ENCODE results near the gene NUS1. TPM values are rescaled to one million over a fixed set of nuclear protein-coding genes. Genes with fewer than 3 reads are reported as not detected.
"Not testable (repeated sequence)": the region's sequence is repeated elsewhere in the genome, so short reads cannot be mapped to it uniquely, and the experiment has no call there.

NUS1 gene
- total RNA-seq, 1 experiment from 2014 or later, result 12.7 TPM

DNA sequence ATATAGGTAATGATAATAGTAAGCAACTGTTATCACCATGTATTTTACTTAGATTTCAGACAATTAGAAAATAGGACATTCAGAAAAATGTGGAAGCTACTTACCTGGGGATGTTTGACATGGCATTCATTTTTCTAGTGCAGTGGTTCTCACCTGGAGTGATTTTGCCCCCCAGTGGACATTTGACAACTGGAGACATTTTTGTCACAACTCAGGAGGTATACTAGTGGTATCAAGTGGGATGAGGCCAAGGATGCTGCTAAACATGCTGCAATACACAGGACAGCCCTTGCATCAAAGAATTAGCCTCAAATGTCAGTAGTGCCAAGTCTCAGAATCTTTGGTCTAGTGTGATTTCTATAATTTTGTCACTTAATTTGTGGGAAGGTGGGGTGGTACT lies 36.1 kb downstream of the NUS1 start:
- H3K27ac ChIP-seq (ENCODE audit: low read length), result no peak overlapping the region
- no peaks in the 10 kb centered on the region for H4K20me1 ChIP-seq (ENCODE audit: low read length)
- H3K4me1 ChIP-seq (ENCODE audit: insufficient read depth, low read length), result no peaks in the 10 kb centered on the region
- H3K9me2 ChIP-seq (replicated peaks; ENCODE audit: low read length), result no peaks in the 10 kb centered on the region
- H3F3A ChIP-seq (ENCODE audit: low read length, unreplicated experiment), result no peaks in the 10 kb centered on the region
- 0 out of 2 replicates have a peak, but pooled peaks cover 5% of the 10 kb centered on the region for H3K36me3 ChIP-seq (ENCODE audit: low read depth, low read length)
- no TSS peak for BruUV-seq (replicated peaks)
- no peak overlapping the region for H2AFZ ChIP-seq (ENCODE audit: low read length)
- H3K4me3 ChIP-seq (ENCODE audit: low read length), result no peak overlapping the region
- TF ChIP-seq, protein P1, sequence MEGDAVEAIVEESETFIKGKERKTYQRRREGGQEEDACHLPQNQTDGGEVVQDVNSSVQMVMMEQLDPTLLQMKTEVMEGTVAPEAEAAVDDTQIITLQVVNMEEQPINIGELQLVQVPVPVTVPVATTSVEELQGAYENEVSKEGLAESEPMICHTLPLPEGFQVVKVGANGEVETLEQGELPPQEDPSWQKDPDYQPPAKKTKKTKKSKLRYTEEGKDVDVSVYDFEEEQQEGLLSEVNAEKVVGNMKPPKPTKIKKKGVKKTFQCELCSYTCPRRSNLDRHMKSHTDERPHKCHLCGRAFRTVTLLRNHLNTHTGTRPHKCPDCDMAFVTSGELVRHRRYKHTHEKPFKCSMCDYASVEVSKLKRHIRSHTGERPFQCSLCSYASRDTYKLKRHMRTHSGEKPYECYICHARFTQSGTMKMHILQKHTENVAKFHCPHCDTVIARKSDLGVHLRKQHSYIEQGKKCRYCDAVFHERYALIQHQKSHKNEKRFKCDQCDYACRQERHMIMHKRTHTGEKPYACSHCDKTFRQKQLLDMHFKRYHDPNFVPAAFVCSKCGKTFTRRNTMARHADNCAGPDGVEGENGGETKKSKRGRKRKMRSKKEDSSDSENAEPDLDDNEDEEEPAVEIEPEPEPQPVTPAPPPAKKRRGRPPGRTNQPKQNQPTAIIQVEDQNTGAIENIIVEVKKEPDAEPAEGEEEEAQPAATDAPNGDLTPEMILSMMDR (conservative IDR thresholded peaks at IDR 0.05; ENCODE audit: low read depth, low read length), result peak; percentile 41; the same call in 1 of the 2 replicates
- no peak for TF ChIP-seq EZH2phosphoT487 (IDR thresholded peaks at IDR 0.05; ENCODE audit: borderline replicate concordance, low read length)
- DNase-seq (peak; percentile 36), ATAC-seq (no peak)
- no peak overlapping the region for H3K4me2 ChIP-seq (ENCODE audit: low read length)
- intact Hi-C loops (cut with micrococcal nuclease), result no loop called here
- no peaks in the 10 kb centered on the region for H3K9me3 ChIP-seq (ENCODE audit: low read length)
- ChIA-PET CTCF (interaction anchor here (0.7 kb wide), 1 partner anchor 101 kb away, joined by 3 read pairs; no protein-coding TSS in a partner anchor), POLR2A (ENCODE audit: unreplicated experiment) (interaction anchor here (0.6 kb wide), 1 partner anchor 110 kb away, joined by 3 read pairs; no protein-coding TSS in a partner anchor)
- no peak overlapping the region for H3K9ac ChIP-seq (ENCODE audit: low read length)
- H3K27me3 ChIP-seq (ENCODE audit: low read length), result no peaks in the 10 kb centered on the region
- H3K79me2 ChIP-seq (ENCODE audit: low read length), result no peaks in the 10 kb centered on the region

DNA sequence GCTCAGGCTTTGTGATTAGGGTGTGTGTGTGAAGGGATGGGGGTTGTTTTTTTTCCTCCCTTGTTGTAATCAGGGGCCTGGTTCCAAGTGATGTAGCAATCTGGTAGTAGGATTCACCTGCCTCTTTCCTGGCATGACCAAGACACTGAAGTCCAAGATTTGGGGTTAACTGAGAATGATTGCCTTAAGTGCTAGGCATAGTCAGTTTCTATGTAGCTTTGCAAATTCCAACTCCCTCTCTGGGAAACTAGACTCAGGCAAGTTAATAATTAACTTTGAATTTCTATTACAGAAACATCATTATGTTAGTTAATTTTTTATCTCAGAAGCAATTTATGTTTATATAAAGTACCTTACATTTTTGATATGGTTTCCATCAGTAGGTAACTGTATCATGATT lies 43.6 kb downstream of the NUS1 start:
- Histone ChIP-seq H3K36me3 (ENCODE audit: low read depth, low read length) (no peaks in the 10 kb centered on the region), H3K9me2 (replicated peaks; ENCODE audit: low read length) (no peaks in the 10 kb centered on the region), H3K9me3 (ENCODE audit: low read length) (no peaks in the 10 kb centered on the region), H4K20me1 (ENCODE audit: low read length) (no peaks in the 10 kb centered on the region), H2AFZ (ENCODE audit: low read length) (no peak overlapping the region), H3K9ac (ENCODE audit: low read length) (no peak overlapping the region), H3K27ac (ENCODE audit: low read length) (no peak overlapping the region), H3K4me1 (ENCODE audit: insufficient read depth, low read length) (no peaks in the 10 kb centered on the region), H3K79me2 (ENCODE audit: low read length) (no peaks in the 10 kb centered on the region), H3K27me3 (ENCODE audit: low read length) (no peaks in the 10 kb centered on the region), H3F3A (ENCODE audit: low read length, unreplicated experiment) (no peaks in the 10 kb centered on the region), H3K4me2 (ENCODE audit: low read length) (no peak overlapping the region), H3K4me3 (ENCODE audit: low read length) (no peak overlapping the region)
- POLR2A ChIA-PET (ENCODE audit: unreplicated experiment), result no interaction called here
- DNase-seq (no peak), ATAC-seq (no peak)
- TF ChIP-seq, protein P1 (conservative IDR thresholded peaks at IDR 0.05; ENCODE audit: low read depth, low read length), result no peak
- TF ChIP-seq EZH2phosphoT487 (IDR thresholded peaks at IDR 0.05; ENCODE audit: borderline replicate concordance, low read length) (no peak), EZH2 (IDR thresholded peaks at IDR 0.05; ENCODE audit: low read length, unreplicated experiment) (no peak)
- CTCF ChIA-PET, result no interaction called here
- BruUV-seq (replicated peaks), result no TSS peak
- intact Hi-C loops (cut with micrococcal nuclease), result no loop called here

DNA sequence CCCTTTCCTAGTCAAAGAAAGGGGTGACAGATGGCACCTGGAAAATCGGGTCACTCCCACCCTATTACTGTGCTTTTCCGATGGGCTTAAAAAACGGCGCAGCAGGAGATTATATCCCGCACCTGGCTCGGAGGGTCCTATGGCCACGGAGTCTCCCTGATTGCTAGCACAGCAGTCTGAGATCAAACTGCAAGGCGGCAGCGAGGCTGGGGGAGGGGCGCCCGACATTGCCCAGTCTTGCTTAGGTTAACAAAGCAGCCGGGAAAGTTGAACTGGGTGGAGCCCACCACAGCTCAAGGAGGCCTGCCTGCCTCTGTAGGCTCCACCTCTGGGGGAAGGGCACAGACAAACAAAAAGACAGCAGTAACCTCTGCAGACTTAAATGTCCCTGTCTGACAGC lies 46.3 kb downstream of the NUS1 start:
- POLR2A ChIA-PET (ENCODE audit: unreplicated experiment); BruUV-seq (replicated peaks); H3K4me2 ChIP-seq (ENCODE audit: low read length); H3K36me3 ChIP-seq (ENCODE audit: low read depth, low read length); H3K4me1 ChIP-seq (ENCODE audit: insufficient read depth, low read length); ATAC-seq; H3K4me3 ChIP-seq (ENCODE audit: low read length); H3F3A ChIP-seq (ENCODE audit: low read length, unreplicated experiment); H3K9me3 ChIP-seq (ENCODE audit: low read length); H3K27me3 ChIP-seq (ENCODE audit: low read length); intact Hi-C loops (cut with micrococcal nuclease); H3K9me2 ChIP-seq (replicated peaks; ENCODE audit: low read length); DNase-seq; H3K9ac ChIP-seq (ENCODE audit: low read length); H3K27ac ChIP-seq (ENCODE audit: low read length); H2AFZ ChIP-seq (ENCODE audit: low read length); H4K20me1 ChIP-seq (ENCODE audit: low read length); H3K79me2 ChIP-seq (ENCODE audit: low read length); CTCF ChIA-PET: not testable (repeated sequence)
